NT2/D1 (cell line): ENCODE data around the gene UGCG.

Experiments used
- DNase-seq: peaks from one replicate; pipeline ENCODE4 v3.0.0-alpha.2; 2011; ENCODE audit warnings: low read depth, low spot score
- H3K27me3 ChIP-seq: 2 replicates; pipeline ENCODE4 v1.6.0; 2011; ENCODE audit warnings: mild to moderate bottlenecking; ENCODE audit not compliant: insufficient read length, insufficient read depth
- H3K36me3 ChIP-seq: 2 replicates; pipeline ENCODE4 v1.6.1; 2011; ENCODE audit warnings: mild to moderate bottlenecking, low read length, mixed read lengths; ENCODE audit not compliant: insufficient read depth, insufficient read length
- H3K4me1 ChIP-seq: 2 replicates; pipeline ENCODE4 v1.5.1; 2011; ENCODE audit not compliant: insufficient read depth, insufficient read length
- H3K4me3 ChIP-seq: 2 replicates; pipeline ENCODE4 v1.5.1; 2011; ENCODE audit warnings: low read depth; ENCODE audit not compliant: insufficient read length
- H3K9ac ChIP-seq: 2 replicates; pipeline ENCODE4 v1.6.0; 2011; ENCODE audit warnings: low read depth; ENCODE audit not compliant: insufficient read length
- H3K9me3 ChIP-seq: 2 replicates; pipeline ENCODE4 v1.5.1; 2011; ENCODE audit warnings: mild to moderate bottlenecking, low read length; ENCODE audit not compliant: insufficient read depth
- SUZ12 ChIP-seq: IDR thresholded peaks from 2 replicates; pipeline ENCODE4 v1.6.1; 2011; ENCODE audit not compliant: insufficient read length, insufficient read depth; ENCODE audit errors: extremely low read depth
- YY1 ChIP-seq: IDR thresholded peaks from 2 replicates; pipeline ENCODE4 v1.6.1; 2011; ENCODE audit not compliant: insufficient read length, insufficient read depth
- ZNF274 ChIP-seq: IDR thresholded peaks from 2 replicates; pipeline ENCODE4 v1.6.1; 2011; ENCODE audit warnings: mild to moderate bottlenecking, low read depth, low read length

Gene UGCG

GRCh38 chr9:111975709-111976108 is 79.1 kb downstream of the UGCG start:
- H3K9ac ChIP-seq: no peak overlapping the region
- TF ChIP-seq ZNF274: no peak
- TF ChIP-seq YY1: no peak
- TF ChIP-seq SUZ12: no peak
- H3K4me3 ChIP-seq: no peak overlapping the region
- no peak for DNase-seq
- no peaks in the 10 kb centered on the region for H3K27me3 ChIP-seq
- H3K4me1 ChIP-seq: peaks cover 8% of the 10 kb centered on the region
- no peaks in the 10 kb centered on the region for H3K36me3 ChIP-seq
- H3K9me3 ChIP-seq: no peaks in the 10 kb centered on the region

GRCh38 chr9:111978616-111979015 is 82.0 kb downstream of the UGCG start:
- H3K9me3 ChIP-seq: no peaks in the 10 kb centered on the region
- no peak for DNase-seq
- no peaks in the 10 kb centered on the region for H3K36me3 ChIP-seq
- H3K4me3 ChIP-seq: no peak overlapping the region
- TF ChIP-seq YY1 (no peak), SUZ12 (no peak), ZNF274 (no peak)
- no peak overlapping the region for H3K9ac ChIP-seq
- no peaks in the 10 kb centered on the region for H3K27me3 ChIP-seq
- H3K4me1 ChIP-seq: peaks cover 4% of the 10 kb centered on the region

DNA sequence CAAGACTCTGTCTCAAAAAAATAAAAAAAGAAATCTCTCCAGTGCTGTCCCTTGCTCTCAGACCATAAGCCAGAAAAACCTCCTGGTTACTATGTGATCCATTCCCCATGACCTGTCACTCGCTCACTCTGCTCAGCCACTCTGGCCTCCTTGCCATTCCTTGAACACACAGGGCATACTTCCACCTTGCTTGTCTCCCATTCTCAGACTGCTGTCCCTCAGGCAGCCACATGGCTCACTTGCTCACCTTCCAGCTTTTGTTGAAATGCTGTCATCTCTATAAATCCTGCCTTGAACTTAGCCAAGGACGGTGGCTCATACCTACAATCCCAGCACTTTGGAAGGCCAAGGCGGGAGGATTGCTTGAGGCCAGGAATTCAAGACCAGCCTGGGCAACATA is 82.9 kb downstream of the UGCG start:
- no peak overlapping the region for H3K4me3 ChIP-seq
- H3K36me3 ChIP-seq: no peaks in the 10 kb centered on the region
- peaks cover 2% of the 10 kb centered on the region for H3K4me1 ChIP-seq
- no peak for TF ChIP-seq SUZ12
- TF ChIP-seq YY1: no peak
- TF ChIP-seq ZNF274: no peak
- H3K9me3 ChIP-seq: no peaks in the 10 kb centered on the region
- no peaks in the 10 kb centered on the region for H3K27me3 ChIP-seq
- H3K9ac ChIP-seq: no peak overlapping the region
- no peak for DNase-seq

DNA sequence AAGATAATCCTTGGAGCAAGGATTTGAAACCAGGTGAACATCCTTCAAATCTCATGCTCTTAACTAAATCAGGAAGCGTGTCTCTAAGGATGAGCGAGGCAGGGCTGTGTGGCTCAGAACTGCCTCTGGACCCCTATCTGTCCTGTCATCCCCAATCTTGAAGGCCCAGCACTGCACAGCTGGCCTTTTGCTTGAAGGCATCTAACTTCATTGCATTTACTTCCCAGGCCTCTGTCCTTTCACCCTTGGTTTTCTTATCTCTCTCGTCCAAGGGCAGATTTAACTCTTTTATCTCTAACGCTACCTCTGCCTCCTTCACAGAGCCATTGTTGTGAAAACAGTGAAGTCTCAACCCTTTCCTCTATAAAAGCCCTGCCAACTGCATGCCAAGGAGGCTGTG is 83.8 kb downstream of the UGCG start:
- DNase-seq: no peak
- H3K9ac ChIP-seq: no peak overlapping the region
- no peak for TF ChIP-seq YY1
- no peak for TF ChIP-seq ZNF274
- TF ChIP-seq SUZ12: no peak
- H3K27me3 ChIP-seq: no peaks in the 10 kb centered on the region
- H3K36me3 ChIP-seq: no peaks in the 10 kb centered on the region
- peaks cover 2% of the 10 kb centered on the region for H3K4me1 ChIP-seq
- H3K4me3 ChIP-seq: no peak overlapping the region
- H3K9me3 ChIP-seq: no peaks in the 10 kb centered on the region

DNA sequence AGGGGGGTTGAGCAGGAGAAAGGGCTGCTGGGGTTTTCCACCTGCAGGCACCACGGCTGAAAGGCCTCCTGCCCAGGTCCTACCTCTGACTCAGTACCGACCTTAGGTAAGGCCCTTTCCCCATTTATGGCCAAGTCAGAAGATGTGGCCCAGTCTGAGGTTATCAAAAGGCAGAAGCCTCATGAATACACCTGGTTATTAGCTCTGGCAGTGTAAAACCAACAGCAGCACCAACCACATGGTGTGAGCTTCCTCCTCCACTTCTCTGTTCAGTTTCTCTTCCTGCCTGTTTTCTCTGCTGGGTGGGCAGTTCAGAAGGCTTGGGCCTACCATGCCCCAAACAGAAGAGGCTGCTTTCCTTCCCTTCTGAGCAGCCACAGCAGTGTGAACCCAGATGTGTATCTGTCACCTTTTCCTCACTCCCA is 86.9 kb downstream of the UGCG start:
- no peaks in the 10 kb centered on the region for H3K27me3 ChIP-seq
- no peak for DNase-seq
- H3K9me3 ChIP-seq: no peaks in the 10 kb centered on the region
- TF ChIP-seq YY1 (no peak), ZNF274 (no peak), SUZ12 (no peak)
- H3K36me3 ChIP-seq: no peaks in the 10 kb centered on the region
- H3K9ac ChIP-seq: no peak overlapping the region
- H3K4me3 ChIP-seq: no peak overlapping the region
- H3K4me1 ChIP-seq: no peaks in the 10 kb centered on the region

DNA sequence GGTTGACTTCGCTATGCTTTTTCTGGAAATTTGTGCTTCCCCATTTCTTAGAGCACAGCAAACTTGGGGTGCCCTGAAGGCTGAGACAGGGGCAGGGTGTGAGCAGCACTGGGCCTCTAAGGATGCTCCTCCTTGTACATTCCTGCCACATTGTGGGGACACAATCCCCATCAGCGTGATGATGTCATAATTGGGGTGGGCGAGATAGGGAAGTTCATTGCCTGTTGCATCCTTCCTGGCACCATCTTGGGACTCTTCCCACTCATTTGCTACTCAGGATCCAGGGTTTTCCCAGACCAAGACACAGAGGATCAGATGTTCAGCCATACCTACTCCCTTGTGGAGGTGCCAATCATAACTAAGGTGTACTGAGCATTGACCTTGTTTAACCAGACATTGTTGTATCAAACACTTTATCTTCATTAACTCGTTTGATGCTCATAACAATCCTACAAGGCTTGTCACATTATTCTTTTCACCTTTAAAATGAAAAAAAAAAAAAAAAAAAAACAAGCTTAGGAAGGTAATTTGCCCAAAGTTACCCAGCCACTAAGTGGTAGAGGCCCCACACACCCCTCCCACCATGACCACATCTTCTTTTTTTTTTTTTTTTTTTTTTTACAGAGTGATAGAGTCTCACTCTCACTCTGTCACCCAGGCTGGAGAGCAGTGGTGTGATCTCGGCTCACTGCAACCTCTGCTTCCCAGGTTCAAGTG is 87.6 kb downstream of the UGCG start:
- no peak overlapping the region for H3K9ac ChIP-seq
- H3K9me3 ChIP-seq: no peaks in the 10 kb centered on the region
- no peaks in the 10 kb centered on the region for H3K27me3 ChIP-seq
- H3K36me3 ChIP-seq: no peaks in the 10 kb centered on the region
- H3K4me3 ChIP-seq: no peak overlapping the region
- no peaks in the 10 kb centered on the region for H3K4me1 ChIP-seq
- TF ChIP-seq ZNF274: no peak
- no peak for TF ChIP-seq SUZ12
- no peak for TF ChIP-seq YY1
- DNase-seq: no peak
